ENCODE results near the gene TBC1D22B. TPM values are rescaled to one million over a fixed set of nuclear protein-coding genes. Genes with fewer than 3 reads are reported as not detected.
"Not testable (repeated sequence)": the region's sequence is repeated elsewhere in the genome, so short reads cannot be mapped to it uniquely, and the experiment has no call there.

Gene TBC1D22B
- polyA plus RNA-seq, 3 donors, result 3.9 to 5.0 (median 4.9) TPM

DNA sequence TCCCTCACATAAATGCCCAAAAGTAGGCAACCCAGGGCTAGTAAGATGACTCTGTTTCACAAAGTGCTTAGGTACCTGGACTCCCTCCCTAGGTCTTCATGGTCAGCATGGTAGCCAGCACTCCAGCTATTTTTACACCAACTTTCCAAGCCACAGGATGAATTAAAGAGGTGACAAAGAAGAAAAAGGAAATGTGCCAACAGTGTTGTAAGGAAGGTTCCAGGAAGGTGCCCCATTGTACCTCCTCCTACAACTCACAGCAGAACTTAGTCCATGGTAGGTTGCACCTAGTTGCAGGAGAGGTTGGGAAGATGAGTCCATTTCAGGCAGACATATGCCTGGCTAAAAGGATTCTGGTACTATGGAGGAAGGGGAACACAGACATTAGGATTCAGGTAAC, 76.5 kb downstream of the TBC1D22B start:
- H3K36me3 Mint-ChIP-seq, result peaks cover 31 to 43% of the 10 kb centered on the region in 2 donors
- Histone ChIP-seq H3K4me3 (replicated peaks in 1 of 3; ENCODE audit: low read depth in 2 of 3, low read length in 3 of 3) (no peak overlapping the region), H3K27me3 (ENCODE audit: control insufficient read depth in 2 of 2, insufficient read depth in 2 of 2, low read length in 2 of 2) (no peaks in the 10 kb centered on the region), H3K9me3 (replicated peaks in 1 of 2; ENCODE audit: control insufficient read depth in 1 of 2, insufficient read depth in 1 of 2, low read length in 2 of 2) (no peaks in the 10 kb centered on the region), H3K79me2 (ENCODE audit: insufficient read depth, low read length) (no peaks in the 10 kb centered on the region), H2AFZ (ENCODE audit: insufficient read depth, low read depth, low read length, poor library complexity, severe bottlenecking) (no peak overlapping the region), H3K4me2 (replicated peaks; ENCODE audit: extremely low read depth, low read length, poor library complexity, severe bottlenecking) (no peak overlapping the region), H3K4me1 (ENCODE audit: control insufficient read depth in 1 of 2, insufficient read depth in 2 of 2, low read length in 2 of 2) (no peaks in the 10 kb centered on the region), H3K36me3 (replicated peaks in 1 of 2; ENCODE audit: control insufficient read depth in 1 of 2, insufficient read depth in 2 of 2, low read length in 2 of 2) (peaks cover 16 to 41% of the 10 kb centered on the region in 2 donors), H4K20me1 (ENCODE audit: insufficient read depth, low read length) (no peaks in the 10 kb centered on the region), H3K27ac (ENCODE audit: low read depth in 1 of 2, low read length in 2 of 2) (no peak overlapping the region), H3K9ac (ENCODE audit: insufficient read depth, low read length, poor library complexity, severe bottlenecking) (no peak overlapping the region)
- intact Hi-C loops (cut with micrococcal nuclease), result no loop called here
- no peak for TF ChIP-seq CTCF (IDR thresholded peaks at IDR 0.05)
- no peaks in the 10 kb centered on the region for H3K4me1 Mint-ChIP-seq
- no peak overlapping the region for H3K4me3 Mint-ChIP-seq
- H3K9me3 Mint-ChIP-seq, result peaks cover 0 to 2% (median 0%) of the 10 kb centered on the region in 7 donors
- peak overlapping the region in 1 of 7 donors; percentile 78 for H3K27ac Mint-ChIP-seq
- no peak for DNase-seq
- no peaks in the 10 kb centered on the region for H3K27me3 Mint-ChIP-seq (ENCODE audit: low read depth in 3 of 3)

GRCh38 chr6:37338317-37338716, 80.7 kb downstream of the TBC1D22B start:
- H3K9me3 Mint-ChIP-seq; H3K79me2 ChIP-seq (ENCODE audit: insufficient read depth, low read length); H3K27me3 ChIP-seq (ENCODE audit: control insufficient read depth in 2 of 2, insufficient read depth in 2 of 2, low read length in 2 of 2); H3K4me3 Mint-ChIP-seq; H3K27me3 Mint-ChIP-seq (ENCODE audit: low read depth in 3 of 3); H3K9ac ChIP-seq (ENCODE audit: insufficient read depth, low read length, poor library complexity, severe bottlenecking); H3K36me3 ChIP-seq (replicated peaks in 1 of 2; ENCODE audit: control insufficient read depth in 1 of 2, insufficient read depth in 2 of 2, low read length in 2 of 2); H4K20me1 ChIP-seq (ENCODE audit: insufficient read depth, low read length); H3K4me3 ChIP-seq (replicated peaks in 1 of 3; ENCODE audit: low read depth in 2 of 3, low read length in 3 of 3); DNase-seq; H3K27ac ChIP-seq (ENCODE audit: low read depth in 1 of 2, low read length in 2 of 2); H3K4me1 ChIP-seq (ENCODE audit: control insufficient read depth in 1 of 2, insufficient read depth in 2 of 2, low read length in 2 of 2); H3K4me2 ChIP-seq (replicated peaks; ENCODE audit: extremely low read depth, low read length, poor library complexity, severe bottlenecking); H3K9me3 ChIP-seq (replicated peaks in 1 of 2; ENCODE audit: control insufficient read depth in 1 of 2, insufficient read depth in 1 of 2, low read length in 2 of 2); intact Hi-C loops (cut with micrococcal nuclease); H3K27ac Mint-ChIP-seq; H3K4me1 Mint-ChIP-seq; H2AFZ ChIP-seq (ENCODE audit: insufficient read depth, low read depth, low read length, poor library complexity, severe bottlenecking): not testable (repeated sequence)
- H3K36me3 Mint-ChIP-seq, result peaks cover 4 to 11% of the 10 kb centered on the region in 2 donors
- no CpG with 5 or more reads among the region's 3 CpGs for WGBS (ENCODE audit: insufficient coverage)
